PC-3 (cell line): Measurements from ENCODE around the gene INO80E. TPM values are rescaled to one million over a fixed set of nuclear protein-coding genes. Genes with fewer than 3 reads are reported as not detected.

Experiments used
- ATAC-seq: fragments of 200-7000 bp; cut with Tn5 transposase; 2 replicates; pipeline ENCODE4 v1.9.1; 2020; ENCODE audit warnings: mild to moderate bottlenecking, moderate library complexity
- BruUV-seq: library from RNA; stranded (reverse); fragments of 400-500 nt; replicated peaks from 2 replicates; lab custom pipeline; 2021; lab: Mats Ljungman, UMichigan
- CTCF ChIA-PET: fragments of 300-600 bp; sonication (Branson Sonifier 250); formaldehyde crosslinking; loops from one replicate; lab custom pipeline; 2022; ENCODE audit warnings: antibody characterized with exemption; lab: Charles Lee
- POLR2A ChIA-PET: fragments of 300-600 bp; sonication (Branson Sonifier 250); formaldehyde crosslinking; loops from one replicate; lab custom pipeline; 2022; ENCODE audit warnings: antibody characterized with exemption; ENCODE audit not compliant: unreplicated experiment; lab: Charles Lee
- DNase-seq: peaks from one replicate; pipeline ENCODE4 v3.0.0-alpha.2; 2015
- H2AFZ ChIP-seq: fragments of 300-600 bp; sonication (generic); 2 replicates; pipeline ENCODE4 v1.6.0; 2016; ENCODE audit warnings: antibody characterized with exemption, low read length
- H3F3A ChIP-seq: fragments of 300-600 bp; sonication (generic); one replicate; pipeline ENCODE4 v1.6.0; 2017; ENCODE audit warnings: antibody characterized with exemption, low read length, control low read depth, mild to moderate bottlenecking; ENCODE audit not compliant: unreplicated experiment
- H3K27ac ChIP-seq: fragments of 300-600 bp; sonication (generic); 2 replicates; pipeline ENCODE4 v1.5.1; 2016; ENCODE audit warnings: mild to moderate bottlenecking, low read length
- H3K27me3 ChIP-seq: fragments of 300-600 bp; sonication (generic); 2 replicates; pipeline ENCODE4 v1.6.1; 2016; ENCODE audit warnings: low read length, mixed read lengths
- H3K36me3 ChIP-seq: fragments of 300-600 bp; sonication (generic); 2 replicates; pipeline ENCODE4 v1.6.1; 2016; ENCODE audit warnings: low read depth, mixed run types, low read length, mixed read lengths
- H3K4me1 ChIP-seq: fragments of 300-600 bp; sonication (generic); 2 replicates; pipeline ENCODE4 v1.5.1; 2016; ENCODE audit warnings: low read length; ENCODE audit not compliant: insufficient read depth
- H3K4me2 ChIP-seq: fragments of 300-600 bp; sonication (generic); 2 replicates; pipeline ENCODE4 v1.6.0; 2016; ENCODE audit warnings: low read length
- H3K4me3 ChIP-seq: fragments of 300-600 bp; sonication (generic); 2 replicates; pipeline ENCODE4 v1.5.1; 2016; ENCODE audit warnings: mild to moderate bottlenecking, low read length, mixed read lengths
- H3K79me2 ChIP-seq: fragments of 300-600 bp; sonication (generic); 2 replicates; pipeline ENCODE4 v1.6.1; 2017; ENCODE audit warnings: low read length, mixed read lengths
- H3K9ac ChIP-seq: fragments of 300-600 bp; sonication (generic); 2 replicates; pipeline ENCODE4 v1.6.0; 2016; ENCODE audit warnings: mild to moderate bottlenecking, low read length
- H3K9me2 ChIP-seq: fragments of 300-600 bp; sonication (generic); replicated peaks from 2 replicates; pipeline ENCODE4 v1.6.1; 2016; ENCODE audit warnings: mixed run types, low read length, mixed read lengths
- H3K9me3 ChIP-seq: fragments of 300-600 bp; sonication (generic); 2 replicates; pipeline ENCODE4 v1.6.1; 2016; ENCODE audit warnings: low read length, mixed read lengths
- H4K20me1 ChIP-seq: fragments of 300-600 bp; sonication (generic); 2 replicates; pipeline ENCODE4 v1.6.1; 2016; ENCODE audit warnings: low read length, mixed read lengths
- CTCF ChIP-seq: fragments of 300-600 bp; sonication (generic); conservative IDR thresholded peaks from 2 replicates; pipeline ENCODE4 v1.5.1; 2017; ENCODE audit warnings: antibody characterized with exemption, low read depth, mild to moderate bottlenecking, low read length
- EZH2 ChIP-seq: fragments of 300-600 bp; sonication (generic); IDR thresholded peaks from one replicate; pipeline ENCODE4 v1.6.1; 2017; ENCODE audit warnings: antibody characterized with exemption, mild to moderate bottlenecking, low read length; ENCODE audit not compliant: unreplicated experiment
- EZH2phosphoT487 ChIP-seq: fragments of 300-600 bp; sonication (generic); IDR thresholded peaks from 2 replicates; pipeline ENCODE4 v1.6.1; 2018; ENCODE audit warnings: mild to moderate bottlenecking, antibody characterized with exemption, low read length, borderline replicate concordance
- intact Hi-C: fragments of 100-400 bp; cut with micrococcal nuclease; formaldehyde crosslinking; loops from 2 replicates; pipeline ENCODE4 v1.9.0; 2023
- total RNA-seq: library from RNA; depleted of rRNA; stranded (reverse); fragments of >200 nt; gene quantifications from 2 replicates; pipeline ENCODE4 v1.2.3, GENCODE V29; 2014

The INO80E gene
- total RNA-seq, 1 experiment from 2014 or later, result 70.3 TPM

- intact Hi-C loops, result loop anchor here (5.0 kb wide), 3 partner anchors 162 to 322 kb away; partner anchors contain the start of genes CDIPT and PAGR1
- H3K4me1 ChIP-seq, result no peaks in the 10 kb centered on the region
- ATAC-seq (no peak), DNase-seq (no peak)
- H4K20me1 ChIP-seq, result no peaks in the 10 kb centered on the region
- no peak overlapping the region for H2AFZ ChIP-seq
- ChIA-PET CTCF (no interaction called here), POLR2A (no interaction called here)
- TF ChIP-seq EZH2phosphoT487, result no peak
- no peak for TF ChIP-seq CTCF
- TF ChIP-seq EZH2, result no peak
- H3K27me3 ChIP-seq, result no peaks in the 10 kb centered on the region
- no peaks in the 10 kb centered on the region for H3K36me3 ChIP-seq
- H3K9ac ChIP-seq, result no peak overlapping the region
- H3K4me3 ChIP-seq, result no peak overlapping the region
- BruUV-seq, result no TSS peak
- H3K9me3 ChIP-seq, result no peaks in the 10 kb centered on the region
- no peak overlapping the region for H3K27ac ChIP-seq
- H3K9me2 ChIP-seq, result no peaks in the 10 kb centered on the region
- no peak overlapping the region for H3K4me2 ChIP-seq
- no peaks in the 10 kb centered on the region for H3K79me2 ChIP-seq
- H3F3A ChIP-seq, result no peaks in the 10 kb centered on the region
These were observed 28.4 kb downstream of the INO80E start for GRCh38 chr16:30024451-30024850.

- H3K36me3 ChIP-seq, result no peaks in the 10 kb centered on the region
- H3K27ac ChIP-seq, result no peak overlapping the region
- H3K27me3 ChIP-seq, result no peaks in the 10 kb centered on the region
- no peak overlapping the region for H3K4me3 ChIP-seq
- no peaks in the 10 kb centered on the region for H3K9me3 ChIP-seq
- TF ChIP-seq EZH2phosphoT487 (no peak), CTCF (no peak), EZH2 (no peak)
- no TSS peak for BruUV-seq
- no peak overlapping the region for H3K9ac ChIP-seq
- H2AFZ ChIP-seq, result no peak overlapping the region
- no peak for DNase-seq
- H3K9me2 ChIP-seq, result no peaks in the 10 kb centered on the region
- no peaks in the 10 kb centered on the region for H3K4me1 ChIP-seq
- intact Hi-C loops, result no loop called here
- CTCF ChIA-PET, result no interaction called here
- no peak overlapping the region for H3K4me2 ChIP-seq
- H3F3A ChIP-seq, result no peaks in the 10 kb centered on the region
- POLR2A ChIA-PET, result no interaction called here
- H3K79me2 ChIP-seq, result no peaks in the 10 kb centered on the region
- ATAC-seq, result no peak
- no peaks in the 10 kb centered on the region for H4K20me1 ChIP-seq
These were observed 29.1 kb downstream of the INO80E start for GRCh38 chr16:30025156-30025555.

GRCh38 chr16:30025574-30025973 lies 29.5 kb downstream of the INO80E start:
- H4K20me1 ChIP-seq, result no peaks in the 10 kb centered on the region
- POLR2A ChIA-PET, result no interaction called here
- H3K4me2 ChIP-seq, result no peak overlapping the region
- H3K27me3 ChIP-seq, result no peaks in the 10 kb centered on the region
- no peaks in the 10 kb centered on the region for H3K4me1 ChIP-seq
- no peak overlapping the region for H3K27ac ChIP-seq
- intact Hi-C loops, result no loop called here
- H3K9me2 ChIP-seq, result no peaks in the 10 kb centered on the region
- ATAC-seq (no peak), DNase-seq (no peak)
- H3K4me3 ChIP-seq, result no peak overlapping the region
- TF ChIP-seq CTCF (no peak), EZH2phosphoT487 (no peak), EZH2 (no peak)
- H3K9me3 ChIP-seq, result no peaks in the 10 kb centered on the region
- no TSS peak for BruUV-seq
- no peaks in the 10 kb centered on the region for H3F3A ChIP-seq
- no peak overlapping the region for H2AFZ ChIP-seq
- CTCF ChIA-PET, result no interaction called here
- no peak overlapping the region for H3K9ac ChIP-seq
- no peaks in the 10 kb centered on the region for H3K36me3 ChIP-seq
- no peaks in the 10 kb centered on the region for H3K79me2 ChIP-seq
